Measurements from ENCODE around the gene KIF3B. TPM values are rescaled to one million over a fixed set of nuclear protein-coding genes. Genes with fewer than 3 reads are reported as not detected.

Gene KIF3B
- polyA plus RNA-seq, 1 donor (not counting 4 experiments of a cell fraction or from before 2014, with no cell fraction given): 20.3 TPM

DNA sequence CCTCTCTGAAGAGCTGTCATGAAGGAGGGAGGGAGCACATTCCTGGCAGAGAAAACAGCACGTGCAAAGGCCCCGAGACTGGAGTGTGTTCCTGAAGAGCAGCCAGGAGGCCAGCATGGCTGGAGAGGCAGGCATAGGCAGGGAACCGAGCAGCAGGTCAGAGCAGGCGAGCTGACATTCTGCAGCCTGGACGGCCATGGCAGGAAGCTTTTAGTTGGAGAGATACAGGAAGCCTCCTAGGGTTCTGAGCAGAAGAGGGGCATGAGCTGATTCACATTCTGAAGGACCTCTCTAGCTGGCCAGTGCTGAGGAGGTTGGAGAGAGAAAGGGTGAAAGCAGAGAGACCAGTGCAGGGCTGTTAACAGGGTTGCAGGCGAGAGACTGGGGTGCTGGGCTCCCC, 40.0 kb upstream of the KIF3B start:
- H3K27ac ChIP-seq (ENCODE audit: control insufficient read depth, insufficient read depth, low read length): no peak overlapping the region
- TF ChIP-seq EZH2 (IDR thresholded peaks at IDR 0.05; ENCODE audit: low read length) (no peak), CTCF (optimal IDR thresholded peaks at IDR 0.05 in 1 of 3, IDR thresholded peaks at IDR 0.05 in 1 of 3, conservative IDR thresholded peaks at IDR 0.05 in 1 of 3; ENCODE audit: extremely low read depth in 1 of 3, insufficient read depth in 2 of 3, low read length in 3 of 3) (no peak)
- no peak for FAIRE-seq

DNA sequence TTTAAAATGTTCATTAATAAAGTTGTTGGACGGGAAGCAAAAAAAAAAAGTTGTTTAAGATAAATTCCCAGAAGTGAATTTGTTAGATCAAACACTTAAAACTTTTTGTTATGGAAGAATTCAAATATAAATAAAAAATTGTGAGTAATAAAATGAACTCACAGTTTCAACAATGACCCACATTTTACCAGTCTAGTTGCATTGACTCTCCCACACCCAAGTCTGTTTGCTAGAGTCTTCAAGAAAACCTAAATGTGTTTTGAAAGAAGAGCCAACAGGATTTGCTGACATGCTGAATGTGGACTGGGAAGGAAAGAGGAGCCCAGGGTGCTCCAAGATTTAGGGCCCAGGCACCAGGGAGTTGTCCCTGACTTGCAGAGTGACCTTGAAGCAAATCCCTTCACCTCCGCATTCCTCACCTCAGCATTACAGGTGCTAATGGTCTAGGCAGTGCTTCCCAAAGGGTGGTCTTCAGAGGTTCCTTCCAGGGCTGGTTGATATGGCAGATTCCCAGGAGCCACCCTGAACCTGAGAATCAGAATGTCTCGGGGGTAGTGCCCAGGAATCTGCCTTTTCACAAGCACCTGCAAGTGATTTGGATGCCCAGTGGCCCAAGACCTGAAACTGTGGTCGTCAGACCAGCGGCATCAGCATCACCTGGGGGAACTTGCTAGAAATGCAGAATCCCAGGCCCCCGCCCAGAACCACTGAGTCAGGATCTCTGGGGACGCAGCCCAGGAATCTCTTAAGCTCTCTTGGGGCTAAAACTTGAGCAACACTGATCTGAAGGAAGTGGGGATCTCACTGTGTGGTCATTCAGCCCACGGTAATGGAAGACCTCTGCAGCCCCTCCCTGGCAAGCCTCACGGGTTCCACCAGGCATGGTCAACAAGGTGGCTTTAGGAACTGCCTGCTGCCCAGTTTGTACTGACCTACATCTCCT, 38.7 kb upstream of the KIF3B start:
- no peak overlapping the region for H3K4me2 ChIP-seq (ENCODE audit: control insufficient read depth, extremely low read depth, insufficient read depth, low read depth, low read length)
- no peaks in the 10 kb centered on the region for H3K79me2 ChIP-seq (ENCODE audit: control insufficient read depth, insufficient read depth, low read length)
- no peak for TF ChIP-seq EZH2 (IDR thresholded peaks at IDR 0.05; ENCODE audit: low read length)
- no peak for TF ChIP-seq CTCF (optimal IDR thresholded peaks at IDR 0.05 in 1 of 3, IDR thresholded peaks at IDR 0.05 in 1 of 3, conservative IDR thresholded peaks at IDR 0.05 in 1 of 3; ENCODE audit: extremely low read depth in 1 of 3, insufficient read depth in 2 of 3, low read length in 3 of 3)
- FAIRE-seq (no peak), DNase-seq (ENCODE audit: low read depth, low spot score) (no peak)
- no peak overlapping the region for H3K4me3 ChIP-seq (ENCODE audit: control insufficient read depth in 2 of 3, extremely low read depth in 1 of 3, insufficient read depth in 2 of 3, low read depth in 1 of 3, low read length in 3 of 3)
- H3K27ac ChIP-seq (ENCODE audit: control insufficient read depth, insufficient read depth, low read length): no peak overlapping the region
- no peak overlapping the region for H2AFZ ChIP-seq (ENCODE audit: control insufficient read depth, low read length)
- peaks cover 9% of the 10 kb centered on the region for H3K4me1 ChIP-seq (ENCODE audit: control insufficient read depth, extremely low read depth, insufficient read depth, low read length)
- H3K9me3 ChIP-seq (ENCODE audit: control insufficient read depth, low read depth, low read length): no peaks in the 10 kb centered on the region
- dilution Hi-C loops (cut with MboI; ENCODE audit: extremely low pct_ligation_motif_present, low sequenced_read_pairs): no loop called here
- H4K20me1 ChIP-seq (ENCODE audit: control insufficient read depth, extremely low read depth, insufficient read depth, low read length): no peaks in the 10 kb centered on the region
- peaks cover 6% of the 10 kb centered on the region for H3K9me1 ChIP-seq (ENCODE audit: control insufficient read depth, extremely low read depth, insufficient read depth, low read length)
- H3K27me3 ChIP-seq (ENCODE audit: control insufficient read depth, extremely low read depth, insufficient read depth, low read length): no peaks in the 10 kb centered on the region
- H3K36me3 ChIP-seq (ENCODE audit: control insufficient read depth in 2 of 2, extremely low read depth in 1 of 2, insufficient read depth in 2 of 2, low read length in 2 of 2): peaks cover 12 to 15% of the 10 kb centered on the region in 2 experiments
- no peak overlapping the region for H3K9ac ChIP-seq (ENCODE audit: control insufficient read depth, extremely low read depth, insufficient read depth, low read length)

More for the DNA sequence above, 40.0 kb upstream of the KIF3B start:
- Histone ChIP-seq H3K4me2 (ENCODE audit: control insufficient read depth, extremely low read depth, insufficient read depth, low read depth, low read length) (no peak overlapping the region), H2AFZ (ENCODE audit: control insufficient read depth, low read length) (no peak overlapping the region), H3K9me3 (ENCODE audit: control insufficient read depth, low read depth, low read length) (no peaks in the 10 kb centered on the region), H3K36me3 (ENCODE audit: control insufficient read depth in 2 of 2, extremely low read depth in 1 of 2, insufficient read depth in 2 of 2, low read length in 2 of 2) (peaks cover 22 to 25% of the 10 kb centered on the region in 2 experiments), H3K79me2 (ENCODE audit: control insufficient read depth, insufficient read depth, low read length) (no peaks in the 10 kb centered on the region), H4K20me1 (ENCODE audit: control insufficient read depth, extremely low read depth, insufficient read depth, low read length) (no peaks in the 10 kb centered on the region), H3K9me1 (ENCODE audit: control insufficient read depth, extremely low read depth, insufficient read depth, low read length) (peaks cover 6% of the 10 kb centered on the region), H3K4me3 (ENCODE audit: control insufficient read depth in 2 of 3, extremely low read depth in 1 of 3, insufficient read depth in 2 of 3, low read depth in 1 of 3, low read length in 3 of 3) (no peak overlapping the region), H3K9ac (ENCODE audit: control insufficient read depth, extremely low read depth, insufficient read depth, low read length) (no peak overlapping the region), H3K4me1 (ENCODE audit: control insufficient read depth, extremely low read depth, insufficient read depth, low read length) (peaks cover 9% of the 10 kb centered on the region), H3K27me3 (ENCODE audit: control insufficient read depth, extremely low read depth, insufficient read depth, low read length) (no peaks in the 10 kb centered on the region)
- no peak for DNase-seq (ENCODE audit: low read depth, low spot score)
- dilution Hi-C loops (cut with MboI; ENCODE audit: extremely low pct_ligation_motif_present, low sequenced_read_pairs): no loop called here

Data from keratinocyte (primary cell).